ENCODE results near the gene TMC1.
"Not testable (repeated sequence)": the region's sequence is repeated elsewhere in the genome, so short reads cannot be mapped to it uniquely, and the experiment has no call there.

TMC1 gene

GRCh38 chr9:72839085-72839484, 317.7 kb downstream of the TMC1 start:
- no peak overlapping the region for H3K4me2 ChIP-seq (ENCODE audit: low read length)
- no peak overlapping the region for H3K18ac ChIP-seq (ENCODE audit: low read length)
- no peak overlapping the region for H2BK5ac ChIP-seq (ENCODE audit: low read depth, low read length, poor library complexity)
- no CpG with 5 or more reads among the region's 3 CpGs for WGBS (ENCODE audit: extremely low coverage, insufficient coverage, insufficient read length)
- no peak overlapping the region for H3K4ac ChIP-seq (ENCODE audit: low read depth, low read length)
- peaks cover 2% of the 10 kb centered on the region for H3K79me1 ChIP-seq (ENCODE audit: low read length)
- no peaks in the 10 kb centered on the region for H3K9me3 ChIP-seq (ENCODE audit: insufficient read depth, low read depth, low read length)
- no peak overlapping the region for H2AK5ac ChIP-seq (ENCODE audit: low read length)
- no peak overlapping the region for H2BK120ac ChIP-seq (ENCODE audit: insufficient read depth, low read length, poor library complexity)
- H4K12ac ChIP-seq (ENCODE audit: low read depth, low read length): no peak overlapping the region
- H3K36me3 ChIP-seq (ENCODE audit: control insufficient read depth in 1 of 2, insufficient read depth in 2 of 2, low read length in 2 of 2): no peaks in the 10 kb centered on the region
- H3K23ac ChIP-seq (ENCODE audit: low read length): no peak overlapping the region
- H3K27me3 ChIP-seq (ENCODE audit: insufficient read depth, low read length): no peaks in the 10 kb centered on the region
- no peak overlapping the region for H3K27ac ChIP-seq (ENCODE audit: low read depth, low read length)
- H4K8ac ChIP-seq (ENCODE audit: low read depth, low read length): no peak overlapping the region
- H2BK12ac ChIP-seq (ENCODE audit: low read length): no peak overlapping the region
- no peak for DNase-seq
- H3K79me2 ChIP-seq (ENCODE audit: control insufficient read depth, insufficient read depth, low read length, poor library complexity): no peaks in the 10 kb centered on the region
- H3K4me3 ChIP-seq (ENCODE audit: low read depth, low read length): no peak overlapping the region
- peaks cover 2 to 3% of the 10 kb centered on the region in 2 experiments for H3K4me1 ChIP-seq (ENCODE audit: control insufficient read depth in 1 of 2, insufficient read depth in 2 of 2, low read length in 2 of 2)
- H3K14ac ChIP-seq (ENCODE audit: low read length): no peak overlapping the region
- H3K9ac ChIP-seq (ENCODE audit: low read length): no peak overlapping the region
- no peak overlapping the region for H2AFZ ChIP-seq (ENCODE audit: insufficient read depth, low read length, poor library complexity)
- H4K91ac ChIP-seq (ENCODE audit: low read depth, low read length): no peak overlapping the region

DNA sequence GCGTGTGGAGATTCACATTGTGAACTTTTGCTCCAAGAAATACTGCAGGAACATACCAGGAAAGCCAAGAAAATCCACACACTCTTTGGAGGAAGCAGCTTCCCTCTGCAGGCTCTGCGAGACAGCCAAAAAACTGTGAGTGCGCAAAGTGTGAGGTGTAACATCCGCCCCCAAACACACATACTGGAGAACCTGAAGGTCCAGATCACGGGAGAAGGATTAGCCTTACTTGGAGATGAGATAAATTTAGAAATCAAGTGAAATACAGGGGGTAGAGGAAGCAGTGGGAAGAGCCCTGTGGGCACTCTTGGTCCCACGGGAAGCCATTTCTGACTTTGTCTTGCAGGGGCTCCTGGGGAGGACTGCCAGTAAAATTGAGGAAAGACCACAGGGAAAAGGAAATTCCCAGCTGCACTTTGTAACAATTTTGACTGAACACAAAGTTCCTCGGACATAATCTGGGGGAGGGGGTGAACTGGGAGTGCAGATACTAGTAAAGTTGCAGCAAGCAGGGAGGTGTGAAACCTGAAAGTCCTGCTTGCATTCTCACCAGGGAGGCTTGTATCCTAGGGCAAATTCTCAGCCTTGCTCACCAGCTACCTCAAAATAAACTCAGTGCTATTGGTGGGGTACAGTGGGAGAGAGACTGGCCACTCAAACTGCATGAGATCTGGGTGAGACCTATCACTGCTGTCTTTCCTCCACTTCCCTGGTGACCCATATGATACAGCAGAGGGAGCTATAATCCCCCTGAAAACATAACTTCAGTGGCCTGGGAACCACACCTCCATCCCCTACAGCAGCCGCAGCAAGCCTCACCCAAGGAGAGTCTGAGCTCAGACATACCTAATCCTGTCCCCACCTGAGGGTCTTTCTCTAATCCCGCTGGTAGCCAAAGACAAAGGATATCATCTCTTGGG, 322.4 kb downstream of the TMC1 start:
- Histone ChIP-seq H3K4me3 (ENCODE audit: low read depth, low read length) (no peak overlapping the region), H3K18ac (ENCODE audit: low read length) (no peak overlapping the region), H3K23ac (ENCODE audit: low read length) (no peak overlapping the region), H3K9me3 (ENCODE audit: insufficient read depth, low read depth, low read length) (no peaks in the 10 kb centered on the region), H2AFZ (ENCODE audit: insufficient read depth, low read length, poor library complexity) (no peak overlapping the region), H4K12ac (ENCODE audit: low read depth, low read length) (no peak overlapping the region), H3K36me3 (ENCODE audit: control insufficient read depth in 1 of 2, insufficient read depth in 2 of 2, low read length in 2 of 2) (no peaks in the 10 kb centered on the region), H3K4ac (ENCODE audit: low read depth, low read length) (no peak overlapping the region), H2BK12ac (ENCODE audit: low read length) (peak overlapping the region; percentile 33), H3K9ac (ENCODE audit: low read length) (no peak overlapping the region), H3K79me2 (ENCODE audit: control insufficient read depth, insufficient read depth, low read length, poor library complexity) (no peaks in the 10 kb centered on the region), H3K79me1 (ENCODE audit: low read length) (peaks cover 2% of the 10 kb centered on the region), H3K4me1 (ENCODE audit: control insufficient read depth in 1 of 2, insufficient read depth in 2 of 2, low read length in 2 of 2) (peaks cover 3 to 4% of the 10 kb centered on the region in 2 experiments), H2BK120ac (ENCODE audit: insufficient read depth, low read length, poor library complexity) (peak overlapping the region; percentile 58), H3K4me2 (ENCODE audit: low read length) (peak overlapping the region; percentile 23), H3K14ac (ENCODE audit: low read length) (no peak overlapping the region), H2AK5ac (ENCODE audit: low read length) (no peak overlapping the region), H2BK5ac (ENCODE audit: low read depth, low read length, poor library complexity) (no peak overlapping the region), H3K27ac (ENCODE audit: low read depth, low read length) (no peak overlapping the region), H4K8ac (ENCODE audit: low read depth, low read length) (no peak overlapping the region), H3K27me3 (ENCODE audit: insufficient read depth, low read length) (no peaks in the 10 kb centered on the region), H4K91ac (ENCODE audit: low read depth, low read length) (no peak overlapping the region)
- DNase-seq: no peak
- WGBS (ENCODE audit: extremely low coverage, insufficient coverage, insufficient read length): no CpG with 5 or more reads among the region's 9 CpGs

- H3K79me1 ChIP-seq (ENCODE audit: low read length): peaks cover 2% of the 10 kb centered on the region
- H4K91ac ChIP-seq (ENCODE audit: low read depth, low read length): no peak overlapping the region
- peaks cover 3 to 4% of the 10 kb centered on the region in 2 experiments for H3K4me1 ChIP-seq (ENCODE audit: control insufficient read depth in 1 of 2, insufficient read depth in 2 of 2, low read length in 2 of 2)
- H3K4me2 ChIP-seq (ENCODE audit: low read length): no peak overlapping the region
- no peak overlapping the region for H2AFZ ChIP-seq (ENCODE audit: insufficient read depth, low read length, poor library complexity)
- DNase-seq: no peak
- no peak overlapping the region for H3K9ac ChIP-seq (ENCODE audit: low read length)
- H3K27me3 ChIP-seq (ENCODE audit: insufficient read depth, low read length): no peaks in the 10 kb centered on the region
- H3K36me3 ChIP-seq (ENCODE audit: control insufficient read depth in 1 of 2, insufficient read depth in 2 of 2, low read length in 2 of 2): no peaks in the 10 kb centered on the region
- H2BK12ac ChIP-seq (ENCODE audit: low read length): peak overlapping the region; percentile 33
- no peak overlapping the region for H3K4me3 ChIP-seq (ENCODE audit: low read depth, low read length)
- no peak overlapping the region for H3K18ac ChIP-seq (ENCODE audit: low read length)
- H3K79me2 ChIP-seq (ENCODE audit: control insufficient read depth, insufficient read depth, low read length, poor library complexity): no peaks in the 10 kb centered on the region
- H3K27ac ChIP-seq (ENCODE audit: low read depth, low read length): no peak overlapping the region
- H3K14ac ChIP-seq (ENCODE audit: low read length): no peak overlapping the region
- no peak overlapping the region for H4K8ac ChIP-seq (ENCODE audit: low read depth, low read length)
- no peak overlapping the region for H2BK5ac ChIP-seq (ENCODE audit: low read depth, low read length, poor library complexity)
- no peak overlapping the region for H3K4ac ChIP-seq (ENCODE audit: low read depth, low read length)
- H3K23ac ChIP-seq (ENCODE audit: low read length): no peak overlapping the region
- H2BK120ac ChIP-seq (ENCODE audit: insufficient read depth, low read length, poor library complexity): peak overlapping the region; percentile 58
- H3K9me3 ChIP-seq (ENCODE audit: insufficient read depth, low read depth, low read length): no peaks in the 10 kb centered on the region
- no peak overlapping the region for H4K12ac ChIP-seq (ENCODE audit: low read depth, low read length)
- no CpG with 5 or more reads among the region's 1 CpG for WGBS (ENCODE audit: extremely low coverage, insufficient coverage, insufficient read length)
- H2AK5ac ChIP-seq (ENCODE audit: low read length): no peak overlapping the region
These were observed 323.0 kb downstream of the TMC1 start for GRCh38 chr9:72844440-72844768.

DNA sequence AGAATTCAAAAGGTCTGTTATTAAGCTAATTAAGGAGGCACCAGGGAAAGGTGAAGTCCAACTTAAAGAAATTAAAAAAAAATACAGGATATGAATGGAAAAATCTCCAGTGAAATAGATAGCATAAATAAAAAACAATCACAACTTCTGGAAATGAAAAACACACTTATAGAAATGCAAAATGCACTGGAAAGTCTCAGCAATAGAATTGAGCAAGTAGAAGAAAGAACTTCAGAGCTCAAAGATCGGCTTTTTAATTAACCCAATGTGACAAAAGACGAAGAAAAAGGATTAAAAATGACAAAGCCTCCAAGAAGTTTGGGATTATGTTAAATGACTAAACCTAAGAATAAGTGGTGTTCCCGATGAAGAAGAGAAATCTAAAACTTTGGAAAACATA, 323.6 kb downstream of the TMC1 start:
- H3K79me1 ChIP-seq (ENCODE audit: low read length); H3K27me3 ChIP-seq (ENCODE audit: insufficient read depth, low read length); H4K91ac ChIP-seq (ENCODE audit: low read depth, low read length); H3K14ac ChIP-seq (ENCODE audit: low read length); H3K36me3 ChIP-seq (ENCODE audit: control insufficient read depth in 1 of 2, insufficient read depth in 2 of 2, low read length in 2 of 2); H3K23ac ChIP-seq (ENCODE audit: low read length); H2AFZ ChIP-seq (ENCODE audit: insufficient read depth, low read length, poor library complexity); H2BK12ac ChIP-seq (ENCODE audit: low read length); H2BK5ac ChIP-seq (ENCODE audit: low read depth, low read length, poor library complexity); H2AK5ac ChIP-seq (ENCODE audit: low read length); H3K9ac ChIP-seq (ENCODE audit: low read length); H3K18ac ChIP-seq (ENCODE audit: low read length); H4K8ac ChIP-seq (ENCODE audit: low read depth, low read length); H3K27ac ChIP-seq (ENCODE audit: low read depth, low read length); H3K4me3 ChIP-seq (ENCODE audit: low read depth, low read length); H3K79me2 ChIP-seq (ENCODE audit: control insufficient read depth, insufficient read depth, low read length, poor library complexity); H3K4me2 ChIP-seq (ENCODE audit: low read length); DNase-seq; H3K4me1 ChIP-seq (ENCODE audit: control insufficient read depth in 1 of 2, insufficient read depth in 2 of 2, low read length in 2 of 2); H3K9me3 ChIP-seq (ENCODE audit: insufficient read depth, low read depth, low read length); H3K4ac ChIP-seq (ENCODE audit: low read depth, low read length); H2BK120ac ChIP-seq (ENCODE audit: insufficient read depth, low read length, poor library complexity); H4K12ac ChIP-seq (ENCODE audit: low read depth, low read length): not testable (repeated sequence)
- no CpG with 5 or more reads among the region's 3 CpGs for WGBS (ENCODE audit: extremely low coverage, insufficient coverage, insufficient read length)

Measured in trophoblast cell (in vitro differentiated cells and primary cell).